ENCODE results near the gene NOL7. TPM values are rescaled to one million over a fixed set of nuclear protein-coding genes. Genes with fewer than 3 reads are reported as not detected.

Gene NOL7
- total and polyA plus RNA-seq, 2 of the 8 experiments (the other 6 are each of a cell fraction or from before 2014, with no cell fraction given) = 16.4 to 70.4 TPM

- no peak for TF ChIP-seq CTCF (IDR thresholded peaks at IDR 0.05; ENCODE audit: control extremely low read depth in 1 of 3, insufficient read depth in 1 of 3, low read depth in 1 of 3, low read length in 3 of 3)
- no peak for TF ChIP-seq SP4 (IDR thresholded peaks at IDR 0.05; ENCODE audit: low read length)
- no peak for TF ChIP-seq ASH2L (IDR thresholded peaks at IDR 0.05; ENCODE audit: low read length)
- TF ChIP-seq TAF1 (IDR thresholded peaks at IDR 0.05; ENCODE audit: low read depth, low read length) = no peak
- no peak for TF ChIP-seq CEBPB (IDR thresholded peaks at IDR 0.05; ENCODE audit: low read depth, low read length)
Measured at GRCh38 chr6:13589801-13590200, 25.3 kb upstream of the NOL7 start (continued).
